Right atrium auricular region (tissue), 2 donors: Measurements from ENCODE around the gene SAMD4A. TPM values are rescaled to one million over a fixed set of nuclear protein-coding genes. Genes with fewer than 3 reads are reported as not detected.
A peak's percentile ranks its signal among the peaks of the same experiment; 100 is the strongest.

ENCODE experiments used
- DNase-seq: peaks from one replicate; pipeline ENCODE4 v3.0.0-alpha.2; 2019; ENCODE audit warnings: low spot score
- H3K27ac ChIP-seq, 2 donors: fragments of 200-600 bp; sonication (generic); 1 replicate in 1 of 2; 2 replicates in 1 of 2; pipeline ENCODE4 v1.5.1; 2016 to 2019
- H3K27me3 ChIP-seq, 2 donors: fragments of 200-600 bp; sonication (generic); one replicate each; pipeline versions ENCODE4 v1.5.1 to v1.6.0; 2017 to 2019
- H3K36me3 ChIP-seq: fragments of 200-600 bp; sonication (generic); one replicate; pipeline ENCODE4 v1.5.1; 2016
- H3K4me1 ChIP-seq, 2 donors: fragments of 200-600 bp; sonication (generic); one replicate each; pipeline versions ENCODE4 v1.5.1 to v1.6.0; 2017 to 2019
- H3K4me3 ChIP-seq, 2 donors: fragments of 200-600 bp; sonication (generic); 1 replicate in 1 of 2; 2 replicates in 1 of 2; pipeline ENCODE4 v1.5.1; 2017 to 2019; ENCODE audit warnings: mild to moderate bottlenecking in 1 of 2, moderate library complexity in 1 of 2
- H3K9me3 ChIP-seq, 2 donors: fragments of 200-600 bp; sonication (generic); one replicate each; pipeline ENCODE4 v1.5.1; 2019
- total RNA-seq, 2 donors: library from RNA; depleted of rRNA; stranded (reverse); fragments of >200 nt; gene quantifications; one replicate each; pipeline ENCODE4 v1.1.0, GENCODE V29; 2016
- TF ChIP-seq, protein P1 (sequence below), 2 donors: fragments of 200-600 bp; sonication (generic); IDR thresholded peaks; one replicate each; pipeline ENCODE4 v1.5.1; 2019; ENCODE audit warnings: antibody characterized with exemption in 2 of 2

The SAMD4A gene
- total RNA-seq, 2 donors from 2014 or later = 74.5 to 102 TPM

- no peaks in the 10 kb centered on the region for H3K9me3 ChIP-seq
- H3K36me3 ChIP-seq = peaks cover 7% of the 10 kb centered on the region
- H3K4me3 ChIP-seq = no peak overlapping the region
- no peaks in the 10 kb centered on the region for H3K27me3 ChIP-seq
- TF ChIP-seq, protein P1, sequence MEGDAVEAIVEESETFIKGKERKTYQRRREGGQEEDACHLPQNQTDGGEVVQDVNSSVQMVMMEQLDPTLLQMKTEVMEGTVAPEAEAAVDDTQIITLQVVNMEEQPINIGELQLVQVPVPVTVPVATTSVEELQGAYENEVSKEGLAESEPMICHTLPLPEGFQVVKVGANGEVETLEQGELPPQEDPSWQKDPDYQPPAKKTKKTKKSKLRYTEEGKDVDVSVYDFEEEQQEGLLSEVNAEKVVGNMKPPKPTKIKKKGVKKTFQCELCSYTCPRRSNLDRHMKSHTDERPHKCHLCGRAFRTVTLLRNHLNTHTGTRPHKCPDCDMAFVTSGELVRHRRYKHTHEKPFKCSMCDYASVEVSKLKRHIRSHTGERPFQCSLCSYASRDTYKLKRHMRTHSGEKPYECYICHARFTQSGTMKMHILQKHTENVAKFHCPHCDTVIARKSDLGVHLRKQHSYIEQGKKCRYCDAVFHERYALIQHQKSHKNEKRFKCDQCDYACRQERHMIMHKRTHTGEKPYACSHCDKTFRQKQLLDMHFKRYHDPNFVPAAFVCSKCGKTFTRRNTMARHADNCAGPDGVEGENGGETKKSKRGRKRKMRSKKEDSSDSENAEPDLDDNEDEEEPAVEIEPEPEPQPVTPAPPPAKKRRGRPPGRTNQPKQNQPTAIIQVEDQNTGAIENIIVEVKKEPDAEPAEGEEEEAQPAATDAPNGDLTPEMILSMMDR (IDR thresholded peaks at IDR 0.05) = no peak
- peaks cover 0 to 55% of the 10 kb centered on the region in 2 donors for H3K4me1 ChIP-seq
- peak overlapping the region; percentile 86 to 97 for H3K27ac ChIP-seq
- no peak for DNase-seq
Observed at GRCh38 chr14:54699735-54700134, 132.8 kb downstream of the SAMD4A start.

- peak overlapping the region; percentile 86 to 97 for H3K27ac ChIP-seq
- no peaks in the 10 kb centered on the region for H3K27me3 ChIP-seq
- DNase-seq = no peak
- peaks cover 7% of the 10 kb centered on the region for H3K36me3 ChIP-seq
- H3K4me1 ChIP-seq = peaks cover 0 to 51% of the 10 kb centered on the region in 2 donors
- no peaks in the 10 kb centered on the region for H3K9me3 ChIP-seq
- TF ChIP-seq, protein P1 (IDR thresholded peaks at IDR 0.05) = no peak
- no peak overlapping the region for H3K4me3 ChIP-seq
Observed at GRCh38 chr14:54700717-54701116, 133.8 kb downstream of the SAMD4A start.

GRCh38 chr14:54702014-54702491, 135.1 kb downstream of the SAMD4A start:
- Histone ChIP-seq H3K4me1 (peaks cover 0 to 46% of the 10 kb centered on the region in 2 donors), H3K27ac (peak overlapping the region; percentile 86 to 97), H3K4me3 (no peak overlapping the region), H3K9me3 (no peaks in the 10 kb centered on the region), H3K36me3 (peaks cover 7% of the 10 kb centered on the region), H3K27me3 (no peaks in the 10 kb centered on the region)
- TF ChIP-seq, protein P1 (IDR thresholded peaks at IDR 0.05) = no peak
- DNase-seq = no peak

GRCh38 chr14:54702492-54702891, 135.6 kb downstream of the SAMD4A start:
- no peak overlapping the region for H3K4me3 ChIP-seq
- H3K9me3 ChIP-seq = no peaks in the 10 kb centered on the region
- H3K4me1 ChIP-seq = peaks cover 0 to 43% of the 10 kb centered on the region in 2 donors
- TF ChIP-seq, protein P1 (IDR thresholded peaks at IDR 0.05) = no peak
- no peaks in the 10 kb centered on the region for H3K27me3 ChIP-seq
- DNase-seq = no peak
- H3K36me3 ChIP-seq = peaks cover 7% of the 10 kb centered on the region
- peak overlapping the region; percentile 86 to 97 for H3K27ac ChIP-seq

DNA sequence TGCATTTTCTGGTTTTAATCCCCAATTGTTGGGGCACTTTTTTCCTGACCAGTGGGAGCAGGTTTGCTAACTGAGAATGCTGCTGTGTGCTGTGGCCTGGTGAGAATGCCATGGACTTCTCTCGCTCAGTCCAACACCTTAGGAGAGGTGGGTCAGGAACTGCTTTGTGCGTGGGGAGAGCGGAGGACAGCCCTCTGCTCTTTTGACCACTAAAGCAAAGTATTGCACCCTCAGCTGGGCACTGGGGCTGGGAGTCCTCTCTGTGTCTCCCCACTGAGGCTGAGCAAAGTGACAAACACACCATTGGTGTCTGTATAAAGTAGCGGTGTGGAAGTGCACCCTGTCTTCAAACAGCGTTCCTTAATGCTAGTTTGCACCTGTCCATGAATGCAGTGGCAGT, 136.2 kb downstream of the SAMD4A start:
- H3K4me1 ChIP-seq = peaks cover 0 to 43% of the 10 kb centered on the region in 2 donors
- peak overlapping the region; percentile 86 to 97 for H3K27ac ChIP-seq
- no peaks in the 10 kb centered on the region for H3K9me3 ChIP-seq
- peaks cover 7% of the 10 kb centered on the region for H3K36me3 ChIP-seq
- no peaks in the 10 kb centered on the region for H3K27me3 ChIP-seq
- no peak for DNase-seq
- no peak overlapping the region for H3K4me3 ChIP-seq
- TF ChIP-seq, protein P1 (IDR thresholded peaks at IDR 0.05) = no peak

DNA sequence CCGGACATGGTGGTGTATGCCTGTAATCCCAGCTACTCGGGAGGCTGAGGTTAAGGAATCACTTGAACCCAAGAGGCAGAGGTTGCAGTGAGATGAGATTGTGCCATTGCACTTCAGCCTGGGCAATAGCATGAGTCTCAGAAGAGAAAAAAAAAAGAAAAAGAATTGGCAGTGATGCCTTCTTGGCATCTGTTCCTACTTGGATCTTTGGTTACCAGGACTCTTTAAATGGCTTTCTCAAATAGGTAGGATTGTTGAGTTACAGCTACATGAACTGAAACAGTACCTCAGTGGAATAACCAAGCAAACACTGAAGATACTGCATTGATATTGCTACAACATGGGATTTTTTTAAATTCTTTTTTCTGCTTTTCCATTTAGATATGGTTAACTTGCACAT, 136.8 kb downstream of the SAMD4A start:
- H3K27ac ChIP-seq = peak overlapping the region; percentile 86 to 97
- no peaks in the 10 kb centered on the region for H3K27me3 ChIP-seq
- TF ChIP-seq, protein P1 (IDR thresholded peaks at IDR 0.05) = no peak
- no peaks in the 10 kb centered on the region for H3K9me3 ChIP-seq
- H3K4me1 ChIP-seq = peaks cover 0 to 42% of the 10 kb centered on the region in 2 donors
- H3K36me3 ChIP-seq = peaks cover 7% of the 10 kb centered on the region
- DNase-seq = no peak
- H3K4me3 ChIP-seq = no peak overlapping the region
